ENCODE measurements around the gene DNLZ.

DNLZ gene

DNA sequence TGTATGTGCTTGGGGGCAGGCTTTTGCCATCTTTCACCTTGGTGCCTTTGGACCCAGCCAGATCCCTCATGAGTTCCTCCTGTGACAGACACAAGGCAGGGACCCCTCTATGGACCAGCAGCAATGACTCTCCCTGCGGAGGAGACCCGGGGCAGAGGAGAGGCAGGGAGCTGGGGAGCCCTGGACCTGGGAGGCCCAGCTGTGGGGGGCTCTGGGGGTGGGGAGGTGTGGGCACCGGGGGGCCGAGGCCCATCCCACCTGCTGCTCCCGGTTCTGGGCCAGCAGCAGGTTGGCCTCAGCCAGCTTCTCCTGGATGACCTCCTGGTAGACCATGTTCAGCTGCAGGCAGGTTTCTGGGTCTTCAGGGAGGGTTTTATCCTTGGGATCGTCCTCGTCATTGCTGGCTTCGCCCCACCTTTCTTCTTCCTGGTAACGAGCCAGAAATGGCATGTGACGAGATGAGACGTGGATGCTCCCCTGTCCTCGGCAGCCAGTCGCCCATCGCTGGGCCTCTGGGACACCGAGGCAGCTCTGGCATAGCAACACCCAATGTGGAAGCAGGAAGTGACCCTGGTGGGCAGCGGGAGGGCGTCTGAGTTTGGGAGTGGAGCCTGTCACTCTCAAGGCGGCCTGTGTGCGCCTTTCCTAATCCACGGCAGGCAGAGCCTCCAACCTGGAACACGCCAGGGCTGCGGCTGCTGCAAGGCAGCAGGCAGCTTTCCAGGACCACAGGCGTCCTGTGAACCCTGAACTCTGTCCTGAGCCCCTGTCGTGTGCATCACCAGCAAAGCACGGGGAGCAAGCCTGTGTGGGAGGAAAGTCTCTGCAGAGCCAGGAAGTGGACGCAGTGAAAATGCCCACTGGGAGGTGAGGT, 32.0 kb upstream of the DNLZ start:
- no peak for DNase-seq

DNA sequence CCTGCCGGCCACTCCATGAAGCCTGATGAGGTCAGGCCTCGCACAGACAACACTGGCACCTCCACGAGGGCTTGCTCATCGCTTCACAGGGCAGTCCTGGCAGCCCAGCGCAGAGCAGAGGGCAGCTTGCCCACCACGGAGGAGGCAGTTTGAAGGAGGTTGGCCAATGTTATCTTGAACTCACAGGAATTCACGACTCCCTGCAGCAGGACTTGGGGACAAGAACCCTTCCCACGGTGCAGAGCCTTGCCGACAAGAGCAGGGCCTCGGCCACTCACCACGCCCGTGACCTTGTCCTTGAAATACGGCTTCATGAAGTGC, 31.4 kb upstream of the DNLZ start:
- DNase-seq: no peak

DNA sequence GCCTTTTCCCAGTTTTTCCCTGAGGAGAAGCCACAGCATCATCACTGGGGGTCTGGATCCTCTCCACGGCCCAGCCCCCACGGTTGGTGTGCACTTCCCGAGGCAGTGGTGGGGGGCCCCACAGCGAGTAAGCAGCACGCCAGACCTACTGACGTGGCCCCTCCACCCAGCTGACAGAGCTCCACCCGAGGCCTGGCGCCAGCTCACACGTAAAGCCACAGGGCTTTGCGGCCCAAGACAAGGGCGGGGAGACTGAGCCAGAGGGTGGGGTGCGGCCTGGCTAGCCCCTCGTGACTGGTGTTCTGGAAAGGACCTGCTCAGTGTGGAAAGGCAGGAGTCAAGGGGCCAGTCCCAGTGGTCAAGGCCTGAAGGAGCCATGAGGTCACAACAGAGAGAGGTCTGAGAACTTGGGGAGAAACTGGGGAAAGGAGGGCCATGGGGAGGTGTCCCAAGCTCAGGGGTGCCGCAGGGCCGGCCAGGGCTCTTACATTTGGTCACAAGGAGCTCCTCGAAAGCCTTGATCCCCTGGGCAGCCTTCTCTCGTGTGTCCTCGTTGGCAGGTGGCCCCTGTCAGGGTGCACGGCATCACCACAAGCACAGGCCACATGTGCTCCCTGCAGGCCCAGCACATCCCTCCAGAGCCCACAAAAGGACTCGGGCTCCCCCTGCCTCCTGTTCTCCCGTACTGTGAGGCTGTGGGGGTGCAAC, 30.9 kb upstream of the DNLZ start:
- no peak for DNase-seq

DNA sequence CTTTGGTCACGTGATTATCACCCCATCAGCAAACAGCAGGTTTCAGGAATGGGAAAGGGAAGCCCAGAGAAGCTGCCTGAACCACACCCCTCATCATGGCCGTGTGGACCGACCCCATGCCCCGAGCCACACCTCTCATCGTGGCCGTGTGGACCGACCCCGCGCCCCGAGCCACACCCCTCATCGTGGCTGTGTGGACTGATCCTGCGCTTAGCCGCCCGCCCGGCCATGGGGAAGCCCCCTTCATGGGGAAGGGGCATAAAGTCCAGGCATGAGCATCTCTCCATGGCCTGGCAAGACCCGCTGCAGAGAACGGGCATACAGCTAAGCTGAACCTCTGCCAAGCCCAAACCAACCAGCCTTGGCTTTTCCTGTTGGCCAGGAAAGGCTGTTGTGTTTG, 30.0 kb upstream of the DNLZ start:
- DNase-seq: no peak

DNA sequence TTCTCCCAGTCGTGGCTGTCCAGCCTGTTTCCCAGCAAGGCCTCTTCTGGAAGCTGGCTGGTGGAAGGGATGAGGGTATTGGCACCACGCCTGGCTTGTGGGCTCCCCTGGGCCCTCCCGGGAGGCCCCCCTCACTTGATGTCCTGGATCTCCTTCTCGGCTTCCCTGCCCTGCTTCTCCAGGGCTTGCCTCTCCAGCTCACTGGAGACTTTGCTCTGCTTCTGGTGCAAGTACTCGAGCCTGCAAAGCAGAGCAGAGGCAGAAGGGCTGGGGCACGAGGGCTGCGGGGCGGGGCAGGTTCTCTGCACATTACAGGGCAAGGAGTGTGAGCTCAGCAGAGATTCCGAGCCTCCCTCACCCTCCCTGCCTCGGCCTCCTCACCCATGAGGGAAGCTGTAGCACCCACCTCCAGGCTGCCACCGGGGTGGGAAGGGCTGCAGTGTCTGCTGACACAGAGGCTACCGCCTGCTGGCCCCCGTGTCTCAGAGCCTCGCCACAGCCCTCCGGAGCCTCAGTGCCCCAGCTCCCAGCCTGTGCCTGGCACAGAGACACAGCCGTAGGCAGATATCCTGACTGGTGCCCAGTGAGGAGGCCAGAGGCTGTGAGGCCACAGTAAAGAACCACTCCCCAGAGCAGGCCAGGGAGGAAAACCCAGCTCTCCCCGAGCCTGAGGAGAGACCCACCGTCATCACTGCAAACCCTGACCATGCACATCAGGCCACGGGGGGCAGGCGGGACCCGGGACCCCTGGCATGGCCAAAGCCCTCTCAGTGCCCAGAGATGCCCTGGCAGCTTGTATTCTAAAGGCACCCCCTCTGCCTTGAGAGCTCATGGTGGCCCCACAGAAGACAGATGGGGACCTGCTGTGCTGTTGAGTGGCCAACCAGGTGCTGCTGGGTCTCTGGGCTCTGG, 29.2 kb upstream of the DNLZ start:
- no peak for DNase-seq

DNA sequence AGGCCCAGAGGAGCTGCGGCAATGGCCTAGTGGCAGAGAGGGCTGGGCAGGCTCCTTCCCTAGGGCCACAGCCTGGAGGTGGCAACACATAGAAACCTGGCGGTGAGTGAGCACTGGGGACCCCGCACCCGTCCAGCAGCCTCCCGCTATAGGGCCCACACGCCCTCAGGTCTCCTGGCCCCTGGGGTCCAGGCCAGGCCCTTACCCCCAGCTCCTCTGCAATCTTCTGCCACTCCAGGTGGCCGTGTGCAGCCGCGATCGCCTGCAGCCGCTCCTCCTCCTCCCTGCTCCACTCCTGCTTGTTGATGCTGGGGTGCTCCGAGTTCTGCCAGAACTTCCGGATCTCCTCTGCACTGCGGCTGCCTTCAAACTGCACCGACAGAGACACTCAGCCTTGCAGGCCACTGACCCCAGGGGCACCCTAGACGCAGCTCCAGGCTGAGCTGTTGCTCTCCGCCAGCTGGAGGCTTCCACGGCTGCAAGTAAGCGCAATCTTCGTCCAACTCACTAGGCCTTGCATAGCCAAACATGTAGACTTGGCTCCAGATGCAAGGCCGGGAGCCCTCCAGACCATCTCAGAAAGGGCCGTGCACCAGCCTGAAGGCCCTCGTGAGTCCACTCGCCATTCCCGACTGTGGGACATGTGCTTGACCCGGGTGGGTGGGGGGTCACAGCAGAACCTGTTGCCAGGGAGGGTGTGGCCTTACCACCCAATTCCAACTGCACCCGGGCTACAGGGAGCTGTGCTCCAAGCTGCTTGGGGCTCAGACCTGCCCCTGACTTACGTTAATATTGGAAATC, 28.4 kb upstream of the DNLZ start:
- DNase-seq: no peak

DNA sequence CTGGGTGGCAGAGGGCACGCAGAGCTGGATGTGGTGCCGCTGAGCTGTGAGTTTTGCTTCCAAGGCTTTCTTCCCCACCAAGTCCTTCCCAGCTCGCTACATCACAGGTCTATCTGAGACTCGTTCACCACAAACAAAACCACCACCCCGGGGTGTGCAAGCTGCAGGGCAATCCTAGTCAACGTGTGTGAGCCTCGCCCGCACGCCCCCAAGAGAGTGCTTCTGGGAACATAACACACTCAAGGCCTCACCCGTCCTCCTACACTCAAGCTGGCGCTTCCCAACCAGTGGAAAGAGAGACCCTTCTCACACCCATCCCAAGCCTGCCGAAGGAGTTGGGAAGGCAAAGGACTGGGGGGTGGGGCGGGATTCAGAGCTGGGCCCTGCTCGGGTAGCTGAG, 25.9 kb upstream of the DNLZ start:
- DNase-seq: no peak

DNA sequence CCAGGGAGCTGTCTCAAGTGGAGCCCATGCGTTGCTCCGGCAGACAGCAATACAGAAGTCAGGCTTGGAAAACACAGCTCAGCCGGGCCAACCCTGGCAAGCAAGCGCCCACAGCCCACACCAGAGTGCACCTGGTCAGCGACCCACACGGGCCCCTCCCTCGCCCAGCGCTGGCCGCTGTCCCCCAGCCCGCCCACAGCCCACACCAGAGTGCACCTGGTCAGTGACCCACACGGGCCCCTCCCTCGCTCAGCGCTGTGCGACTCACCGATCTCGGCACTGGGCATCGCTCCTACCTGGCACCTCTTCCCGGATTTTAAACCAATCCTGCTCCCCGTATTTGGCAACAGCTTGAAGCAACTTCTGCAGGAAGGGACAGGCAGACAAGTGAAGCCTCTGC, 23.7 kb upstream of the DNLZ start:
- no peak for DNase-seq

DNA sequence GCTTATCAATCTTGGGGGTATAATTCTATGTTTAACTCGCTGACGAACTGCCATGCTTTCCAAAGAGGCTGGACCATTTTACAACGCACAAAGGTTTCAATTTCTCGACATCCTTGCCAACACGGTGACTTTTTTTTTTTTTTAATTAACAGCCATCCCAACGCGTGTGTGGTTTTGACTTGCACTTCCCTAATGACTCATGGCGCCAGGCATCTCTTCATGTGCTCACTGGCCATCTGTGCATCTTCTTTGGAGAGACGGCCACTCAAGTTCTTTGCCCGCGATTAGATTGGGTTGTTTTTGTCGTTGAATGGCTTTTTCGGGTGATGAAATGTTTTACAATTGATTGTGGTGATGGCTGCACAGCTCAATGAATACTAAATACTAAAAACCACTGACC, 22.5 kb upstream of the DNLZ start:
- DNase-seq: no peak

DNA sequence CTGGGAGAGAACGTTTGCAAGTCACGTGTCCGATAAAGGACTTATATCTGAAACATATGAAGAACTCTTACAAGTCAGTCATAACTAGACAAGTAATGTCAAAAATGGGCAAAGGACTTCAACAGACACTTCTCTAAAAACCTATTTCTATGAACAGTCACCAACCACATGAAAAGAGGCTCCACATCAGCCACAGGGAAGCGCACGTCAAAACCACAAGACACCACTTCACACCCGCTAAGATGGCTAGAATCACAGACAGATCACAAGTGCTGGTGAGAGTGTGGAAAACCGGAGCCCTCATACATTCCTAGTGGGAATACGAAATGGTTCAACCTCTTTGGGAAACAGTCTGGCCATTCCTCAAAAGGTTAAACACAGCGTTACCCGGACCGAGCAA, 21.5 kb upstream of the DNLZ start:
- peak; percentile 51 for DNase-seq

DNA sequence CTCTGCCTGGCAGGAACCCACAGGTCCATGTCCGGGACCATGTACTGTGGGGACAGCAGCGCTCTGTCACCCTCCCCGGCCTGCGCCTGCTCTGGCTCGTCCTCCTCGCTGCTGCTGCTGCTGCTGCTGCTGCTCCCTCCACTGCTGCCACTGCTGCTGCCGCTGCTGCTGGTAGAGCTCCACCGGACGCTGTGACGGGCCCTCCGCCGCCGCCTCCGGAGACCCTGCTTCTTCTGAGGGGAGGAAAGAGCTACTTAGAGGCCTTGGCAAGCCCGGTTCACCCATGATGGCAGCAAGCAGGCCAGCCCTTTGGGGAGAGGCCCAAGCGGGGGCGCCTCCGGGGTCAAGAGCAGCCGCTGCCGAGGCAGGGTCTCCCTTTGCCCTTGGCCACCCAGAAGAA, 19.9 kb upstream of the DNLZ start:
- no peak for DNase-seq

DNA sequence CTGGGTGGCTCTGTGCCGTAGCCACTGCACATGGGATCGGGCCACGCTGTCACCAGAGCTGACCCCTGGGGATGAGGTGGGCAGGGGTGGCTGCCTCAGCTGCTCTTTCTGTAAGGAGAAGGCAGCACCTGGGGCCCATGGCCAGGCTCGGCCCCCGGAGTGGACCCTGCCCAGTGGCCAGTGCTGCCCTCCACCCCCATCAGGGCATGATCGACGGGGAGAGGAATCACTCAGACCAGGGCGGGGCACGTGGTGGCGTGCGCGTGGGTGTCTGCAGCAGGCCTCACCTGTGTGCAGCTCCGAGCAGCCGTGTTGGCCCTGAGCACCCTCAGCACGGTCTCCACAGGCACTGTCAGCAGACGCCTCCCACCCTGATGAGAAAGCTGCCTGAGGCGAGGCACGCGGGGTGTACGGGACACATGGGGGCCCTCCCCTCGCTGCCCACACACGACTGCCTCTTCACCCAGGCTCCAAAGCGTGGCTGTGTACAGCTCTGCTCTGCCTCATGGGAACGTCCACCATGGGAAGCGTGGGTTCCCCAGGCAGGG, 18.5 kb upstream of the DNLZ start:
- DNase-seq: no peak

DNA sequence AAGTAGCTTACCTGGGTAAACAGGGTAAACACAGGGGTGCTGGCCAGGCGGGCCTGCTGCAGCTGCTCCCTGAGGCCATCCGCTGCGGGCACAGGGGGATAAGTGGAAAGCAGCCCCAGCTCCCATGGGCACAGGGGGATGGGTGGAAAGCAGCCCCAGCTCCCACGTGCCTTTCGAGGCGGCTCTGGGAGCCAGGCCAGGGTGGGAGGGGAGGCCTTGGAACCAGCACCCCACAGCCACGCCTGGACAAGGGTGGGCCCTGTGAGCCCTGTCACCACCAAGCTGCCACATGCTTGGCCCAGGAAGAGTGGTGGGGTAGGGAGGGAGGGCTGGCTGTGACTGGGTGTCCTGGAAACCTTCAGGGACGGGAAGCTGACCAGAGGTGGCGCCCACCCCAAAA, 17.8 kb upstream of the DNLZ start:
- DNase-seq: no peak

DNA sequence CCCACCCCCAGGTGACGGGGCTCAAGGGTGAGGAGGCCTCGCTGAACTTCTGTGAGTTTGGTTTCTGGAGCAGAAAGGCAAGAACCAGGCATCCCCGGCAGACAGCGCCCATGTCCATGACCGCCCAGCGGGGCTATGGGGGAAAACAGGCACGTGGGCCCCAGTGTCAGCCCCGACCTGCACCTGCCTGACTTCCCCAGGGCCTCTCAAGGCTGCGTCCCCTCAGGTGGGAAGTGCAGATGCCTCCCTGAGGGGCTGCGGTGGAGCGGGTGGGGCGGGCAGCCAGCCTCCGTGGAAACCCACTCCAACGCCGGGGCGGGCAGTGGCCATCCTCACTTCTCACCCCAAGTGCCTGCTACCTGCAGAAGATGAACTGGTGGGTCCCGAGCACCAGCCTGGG, 16.8 kb upstream of the DNLZ start:
- no peak for DNase-seq

DNA sequence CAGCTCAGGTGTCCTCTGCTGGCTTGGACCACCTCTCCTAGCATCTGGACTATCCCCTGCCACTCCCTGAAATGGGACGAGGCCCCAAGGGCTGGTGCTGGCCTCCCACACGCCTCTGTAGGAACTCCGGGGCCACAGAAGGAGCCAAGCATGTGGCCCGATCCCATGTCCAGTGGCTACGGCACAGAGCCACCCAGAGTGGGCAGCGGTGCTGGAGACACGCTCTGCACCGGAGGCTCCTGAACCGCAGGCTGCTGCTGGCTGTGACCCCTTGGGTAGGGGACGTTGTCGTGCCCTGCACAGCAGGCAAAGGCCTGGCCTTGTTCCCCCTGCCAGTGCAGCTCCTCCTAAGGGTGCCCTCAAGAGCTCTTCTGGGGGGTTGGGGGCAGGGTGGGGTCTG, 16.3 kb upstream of the DNLZ start:
- DNase-seq: no peak

DNA sequence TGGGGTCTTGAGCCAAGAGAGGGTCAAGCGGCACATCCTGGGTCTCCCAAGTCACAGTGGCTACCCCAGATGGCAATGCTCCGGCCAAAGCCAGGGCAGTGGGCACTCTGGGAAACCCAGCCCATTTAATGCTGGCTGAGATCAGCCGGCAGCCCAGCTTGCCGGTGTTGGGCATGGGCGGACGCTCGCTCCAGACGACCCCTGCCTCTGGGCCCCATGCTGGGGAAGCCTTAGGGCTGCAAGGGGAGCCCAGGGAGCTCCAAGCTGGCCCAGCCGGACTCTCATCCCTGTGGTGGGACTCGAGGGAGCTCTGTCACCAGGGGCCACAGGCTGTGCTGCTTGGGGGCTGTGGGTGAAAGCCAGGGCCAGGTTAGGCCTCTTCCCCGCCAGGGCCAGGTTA, 15.9 kb upstream of the DNLZ start:
- DNase-seq: no peak

DNA sequence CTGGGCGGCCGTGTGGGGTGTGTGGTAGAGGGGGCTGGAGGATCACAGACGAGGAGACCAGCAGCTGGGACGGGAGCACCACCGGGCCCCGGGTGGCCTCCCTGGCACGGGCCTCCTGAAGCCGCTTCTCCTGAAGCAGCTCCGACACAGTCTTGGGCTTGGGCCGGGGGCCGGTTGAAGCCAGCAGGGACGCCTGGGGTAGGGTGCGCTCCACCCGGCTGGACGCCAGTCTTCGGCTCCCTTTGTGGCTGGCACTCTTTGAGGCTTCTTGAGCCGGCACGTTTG, 15.4 kb upstream of the DNLZ start:
- DNase-seq: no peak

DNA sequence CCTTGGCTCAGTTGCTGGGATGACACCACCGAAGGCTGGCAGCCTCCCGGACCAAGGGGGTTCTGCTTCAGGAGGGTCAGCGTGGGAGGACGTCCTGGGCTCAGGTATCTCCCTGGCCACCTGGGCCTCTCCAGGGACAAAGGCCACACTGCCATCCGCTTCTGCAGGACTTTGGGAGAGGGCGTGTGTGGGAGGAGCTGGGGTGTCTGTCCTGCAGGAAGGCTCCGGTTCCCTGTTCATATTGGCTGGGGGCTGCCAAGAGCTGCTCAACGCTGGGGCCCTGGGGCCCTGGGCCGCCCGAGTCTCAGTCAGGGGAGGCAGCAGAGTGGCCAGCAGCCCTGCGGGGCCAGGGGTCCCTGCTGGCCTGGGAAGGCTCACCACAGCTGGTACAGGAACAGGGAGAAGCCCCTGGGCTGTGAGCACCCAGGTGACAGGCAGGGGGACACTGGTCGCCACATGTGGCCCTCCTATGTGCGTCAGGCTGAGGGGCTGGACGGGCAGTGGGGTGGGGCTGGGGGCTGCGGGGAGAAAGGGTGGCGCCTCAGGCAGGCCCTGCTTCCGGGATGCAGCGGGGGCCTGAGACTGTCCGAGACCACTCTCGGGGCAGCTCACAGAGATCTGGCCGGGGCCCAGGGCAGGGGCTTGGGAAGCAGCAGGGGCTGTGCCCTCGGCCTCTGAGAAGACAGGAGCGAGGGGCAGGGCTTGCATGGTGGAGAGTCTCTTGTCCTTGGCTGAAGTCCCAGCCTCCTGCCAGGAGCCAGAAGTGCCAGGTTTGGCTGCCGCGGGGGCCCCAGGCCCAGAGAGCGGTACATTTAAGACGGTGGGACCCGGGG, 14.8 kb upstream of the DNLZ start:
- no peak for DNase-seq

DNA sequence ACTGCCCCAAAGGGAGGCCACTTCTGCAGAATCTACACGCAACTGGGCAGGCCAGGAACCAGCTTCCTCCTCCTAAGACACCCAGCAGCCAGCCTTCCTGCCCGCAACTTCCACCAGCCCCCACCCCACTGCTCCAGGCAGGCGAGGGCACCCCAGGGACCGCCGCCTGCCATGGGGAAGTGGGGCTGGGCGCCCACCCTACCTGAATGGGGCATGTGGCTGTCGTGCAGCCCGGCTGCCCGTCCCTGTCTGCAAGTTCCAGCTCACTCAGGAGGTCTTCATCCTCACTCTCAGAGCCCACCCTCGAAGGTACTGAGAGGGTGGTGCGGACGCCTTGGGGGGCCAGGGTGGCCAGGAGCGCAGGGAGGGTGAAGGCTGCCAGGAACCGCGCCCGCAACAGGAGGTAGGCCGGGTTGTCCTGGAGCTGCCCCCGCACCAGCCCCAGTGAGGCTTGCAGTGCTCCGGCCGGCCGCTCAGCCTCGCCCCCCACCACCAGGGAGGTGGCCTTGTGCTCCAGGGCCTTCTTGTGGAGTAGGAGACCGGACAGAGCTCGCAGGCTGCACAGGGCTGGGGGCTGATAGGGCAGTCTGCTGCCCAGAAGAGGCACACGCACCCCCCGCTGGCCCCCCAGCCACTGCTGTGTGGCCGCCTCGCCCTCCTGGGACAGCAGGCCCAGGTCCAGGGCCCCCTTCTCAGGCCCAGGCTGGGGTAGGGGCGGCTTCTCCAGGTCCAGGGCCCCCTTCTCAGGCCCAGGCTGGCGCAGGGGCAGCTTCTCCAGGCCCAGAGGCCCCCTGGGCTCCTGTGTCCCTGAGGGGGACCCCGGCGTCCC, 14.0 kb upstream of the DNLZ start:
- no peak for DNase-seq

DNA sequence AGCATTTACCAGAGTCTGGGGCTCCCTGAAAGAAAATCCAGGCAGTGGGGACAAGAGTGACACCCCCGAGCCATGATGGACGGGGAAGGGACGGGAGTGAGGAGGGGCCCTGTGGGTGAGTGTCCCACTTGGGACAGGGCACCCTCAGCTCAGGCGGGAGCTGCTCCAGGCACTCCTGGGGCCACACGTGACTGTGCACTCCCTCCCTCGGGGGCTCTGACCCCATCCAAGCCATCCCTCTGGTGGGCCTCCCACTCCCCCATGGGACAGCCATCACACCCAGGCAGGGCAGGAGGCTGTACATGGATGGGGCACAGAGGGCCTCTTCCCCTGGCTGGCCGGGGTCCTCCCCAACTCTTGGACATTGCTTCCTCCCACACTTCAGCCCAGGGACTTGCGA, 12.9 kb upstream of the DNLZ start:
- no peak for DNase-seq

DNA sequence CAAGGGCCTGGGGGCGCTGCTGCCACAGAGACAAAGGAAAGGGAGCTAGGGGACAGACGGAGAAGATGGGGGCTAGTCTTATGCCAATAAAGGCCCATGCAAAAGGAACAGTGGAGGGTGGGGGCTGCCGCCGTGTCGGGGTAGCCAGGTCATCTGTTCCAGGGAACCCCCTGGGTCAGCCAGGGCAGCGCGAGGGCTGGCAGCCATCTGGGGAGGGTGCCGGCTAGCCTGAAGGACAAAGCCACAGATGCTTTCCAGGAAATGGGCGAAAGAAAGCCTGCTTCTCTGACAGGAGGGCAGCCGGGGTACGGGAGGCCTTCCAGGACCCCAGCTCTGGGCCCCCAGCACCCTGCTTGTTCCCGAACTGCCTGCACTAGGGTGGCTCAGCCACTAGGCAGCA, 11.6 kb upstream of the DNLZ start:
- no peak for DNase-seq

All from stimulated activated CD4-positive, alpha-beta T cell treated with anti-CD3 and anti-CD28 coated beads, Interleukin-4, amount 100 ng/mL, for 24 hours (primary cell).